ENCODE data around the gene PPP1R26.

DNA sequence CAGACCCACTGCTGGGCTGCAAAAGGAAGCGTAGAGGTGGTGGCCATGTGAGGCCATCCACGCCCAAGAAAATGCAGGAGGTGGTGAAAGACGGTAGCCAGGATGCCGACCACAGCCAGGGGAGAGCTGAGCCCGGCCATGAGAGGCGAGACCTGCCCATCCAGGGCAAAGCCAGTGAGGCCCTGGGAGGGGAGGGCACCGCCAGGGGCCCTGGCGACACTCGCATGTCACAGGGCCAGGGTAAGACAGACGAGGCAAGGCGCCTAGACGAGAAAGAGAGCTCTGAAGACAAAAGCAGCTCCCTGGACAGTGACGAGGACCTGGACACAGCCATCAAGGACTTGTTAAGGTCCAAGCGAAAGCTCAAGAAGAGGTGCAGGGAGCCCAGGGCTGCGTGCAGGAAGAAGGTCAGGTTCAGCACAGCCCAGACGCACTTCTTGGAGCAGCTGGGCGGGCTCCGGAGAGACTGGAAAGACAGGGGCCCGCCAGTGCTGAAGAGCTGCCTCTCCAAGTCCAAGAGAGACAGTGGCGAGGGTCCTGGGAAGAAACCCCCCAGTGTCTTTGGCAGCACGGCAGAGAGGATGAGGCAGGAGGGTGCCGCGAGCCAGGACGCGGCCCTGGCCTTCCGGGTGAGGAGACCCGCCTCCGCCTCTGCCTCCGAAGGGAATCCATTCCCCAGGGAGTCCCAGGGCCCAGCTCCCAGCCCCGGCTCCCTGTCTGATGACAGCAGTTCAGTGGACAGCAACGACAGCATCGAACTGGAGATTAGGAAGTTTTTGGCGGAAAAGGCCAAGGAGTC, 6.9 kb downstream of the PPP1R26 start:
- TF ChIP-seq, protein P1, sequence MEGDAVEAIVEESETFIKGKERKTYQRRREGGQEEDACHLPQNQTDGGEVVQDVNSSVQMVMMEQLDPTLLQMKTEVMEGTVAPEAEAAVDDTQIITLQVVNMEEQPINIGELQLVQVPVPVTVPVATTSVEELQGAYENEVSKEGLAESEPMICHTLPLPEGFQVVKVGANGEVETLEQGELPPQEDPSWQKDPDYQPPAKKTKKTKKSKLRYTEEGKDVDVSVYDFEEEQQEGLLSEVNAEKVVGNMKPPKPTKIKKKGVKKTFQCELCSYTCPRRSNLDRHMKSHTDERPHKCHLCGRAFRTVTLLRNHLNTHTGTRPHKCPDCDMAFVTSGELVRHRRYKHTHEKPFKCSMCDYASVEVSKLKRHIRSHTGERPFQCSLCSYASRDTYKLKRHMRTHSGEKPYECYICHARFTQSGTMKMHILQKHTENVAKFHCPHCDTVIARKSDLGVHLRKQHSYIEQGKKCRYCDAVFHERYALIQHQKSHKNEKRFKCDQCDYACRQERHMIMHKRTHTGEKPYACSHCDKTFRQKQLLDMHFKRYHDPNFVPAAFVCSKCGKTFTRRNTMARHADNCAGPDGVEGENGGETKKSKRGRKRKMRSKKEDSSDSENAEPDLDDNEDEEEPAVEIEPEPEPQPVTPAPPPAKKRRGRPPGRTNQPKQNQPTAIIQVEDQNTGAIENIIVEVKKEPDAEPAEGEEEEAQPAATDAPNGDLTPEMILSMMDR (IDR thresholded peaks at IDR 0.05), result no peak
- no peak for TF ChIP-seq POLR2A (IDR thresholded peaks at IDR 0.05)

All from esophagus squamous epithelium (tissue), 4 donors.